HG03575 (cell line): ENCODE results near the gene TMEM135.

Experiments used
- ATAC-seq: cut with Tn5 transposase; IDR thresholded peaks from one replicate; pipeline ENCODE4 v1.9.1; 2021; ENCODE audit not compliant: unreplicated experiment, insufficient number of reproducible peaks, low FRiP score; ENCODE audit errors: extremely low read depth

TMEM135 gene

DNA sequence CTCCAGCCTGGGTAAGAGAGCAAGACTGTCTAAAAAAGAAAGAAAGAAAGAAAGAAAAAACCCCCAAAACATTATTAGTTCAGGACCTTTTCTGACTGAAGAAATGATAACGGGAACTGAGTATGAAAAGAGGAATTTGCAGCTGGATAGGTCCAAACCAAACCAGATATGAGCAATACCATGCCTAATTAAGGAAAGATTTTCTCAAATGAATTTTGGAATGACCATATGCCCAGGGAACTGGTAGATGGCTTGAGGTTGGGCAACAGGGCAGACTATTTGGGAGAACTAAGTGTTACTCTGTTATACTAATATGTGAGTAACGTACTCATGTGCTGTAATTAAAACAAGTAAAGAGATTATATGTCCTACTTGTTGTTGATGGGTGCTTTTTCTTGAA is 186.1 kb downstream of the TMEM135 start:
- ATAC-seq = no peak

DNA sequence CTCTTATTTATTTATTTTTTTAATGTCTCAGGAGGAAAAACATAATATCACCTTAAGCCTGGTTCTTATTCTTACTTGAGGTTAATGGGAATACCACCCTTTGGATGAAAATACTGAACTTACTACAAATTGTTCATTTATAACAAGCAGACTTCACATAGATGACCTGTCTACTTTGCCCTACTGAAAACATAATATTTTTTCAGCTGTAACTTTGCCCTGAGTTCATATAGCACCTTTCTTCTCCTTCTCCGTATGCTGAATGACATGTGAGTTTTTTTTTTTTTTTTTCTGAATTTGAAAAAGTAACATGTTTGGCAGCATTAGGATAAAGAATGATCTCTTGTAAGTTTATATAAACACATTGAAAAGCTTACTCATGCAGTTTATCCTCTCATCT is 186.8 kb downstream of the TMEM135 start:
- no peak for ATAC-seq

DNA sequence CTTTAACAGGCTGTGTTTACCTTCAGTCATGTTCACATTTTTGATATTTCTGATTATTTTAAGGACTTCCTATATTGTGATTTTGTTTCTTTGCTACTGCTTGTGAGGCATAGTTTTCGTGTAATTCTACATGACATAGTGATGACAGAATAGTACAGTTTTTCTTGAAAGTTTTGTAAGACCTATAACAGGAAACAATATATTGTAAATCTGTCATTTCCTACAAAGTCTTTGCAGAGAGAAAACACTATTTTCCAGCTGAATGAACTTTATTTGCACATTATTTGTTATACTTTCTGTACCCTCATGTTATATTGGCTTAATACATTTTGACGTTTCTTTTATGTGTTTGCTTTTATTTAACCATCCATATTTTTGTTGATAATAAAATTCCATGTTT is 191.1 kb downstream of the TMEM135 start:
- ATAC-seq = no peak

DNA sequence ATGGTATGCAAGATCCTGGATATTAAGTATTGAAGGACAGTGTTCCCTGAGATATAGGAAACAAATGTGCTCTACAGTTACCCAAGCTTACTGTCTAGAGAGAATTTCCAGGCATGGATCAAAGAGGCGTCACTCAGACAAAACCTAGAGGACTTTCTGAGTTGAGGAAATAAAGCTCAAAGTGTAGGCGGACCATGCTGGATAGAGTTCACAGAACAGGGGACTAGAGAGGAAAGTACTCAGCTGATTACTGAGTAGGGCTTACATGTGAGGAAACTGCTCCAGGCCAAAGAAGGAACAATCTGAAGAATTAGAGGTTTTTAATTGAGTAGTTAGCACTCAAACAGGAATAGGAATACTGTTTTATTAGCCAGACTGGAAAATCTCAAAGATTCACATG is 193.3 kb downstream of the TMEM135 start:
- no peak for ATAC-seq

DNA sequence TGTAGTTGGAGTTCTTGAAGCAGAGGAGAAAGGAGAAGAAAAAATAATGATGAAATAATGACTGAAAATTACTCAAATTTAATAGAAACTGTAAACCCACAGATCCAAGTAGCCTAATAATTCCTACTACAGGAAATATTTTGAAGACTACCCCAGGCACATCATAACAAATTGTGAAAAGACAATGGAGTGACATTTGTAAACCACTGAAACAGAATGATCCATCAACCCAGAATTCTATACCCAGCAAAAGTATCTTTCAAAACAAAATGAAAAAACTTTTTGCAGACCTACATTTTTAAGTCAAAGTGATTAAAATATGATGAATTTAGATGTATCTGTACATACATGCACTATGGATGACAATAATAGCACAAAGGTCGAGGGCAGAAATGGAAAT is 194.6 kb downstream of the TMEM135 start:
- no peak for ATAC-seq

DNA sequence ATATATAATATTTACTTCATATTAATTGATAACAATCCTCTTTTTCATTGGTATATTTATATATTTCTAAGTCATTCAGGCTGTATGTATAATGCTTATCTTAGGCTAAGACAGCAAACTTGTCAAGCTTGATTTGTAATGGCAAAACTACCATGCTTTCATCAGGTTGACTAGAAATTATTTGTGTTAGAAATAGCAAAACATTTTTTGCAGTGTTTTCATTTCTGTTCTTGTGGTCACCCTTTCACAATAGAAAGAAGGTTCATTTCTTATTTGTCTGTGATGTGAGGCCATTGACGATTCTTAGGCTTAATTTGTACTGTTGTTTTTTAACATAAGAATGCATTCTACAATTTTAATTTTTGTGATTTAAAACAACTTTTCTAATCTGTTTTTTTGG is 197.6 kb downstream of the TMEM135 start:
- no peak for ATAC-seq

DNA sequence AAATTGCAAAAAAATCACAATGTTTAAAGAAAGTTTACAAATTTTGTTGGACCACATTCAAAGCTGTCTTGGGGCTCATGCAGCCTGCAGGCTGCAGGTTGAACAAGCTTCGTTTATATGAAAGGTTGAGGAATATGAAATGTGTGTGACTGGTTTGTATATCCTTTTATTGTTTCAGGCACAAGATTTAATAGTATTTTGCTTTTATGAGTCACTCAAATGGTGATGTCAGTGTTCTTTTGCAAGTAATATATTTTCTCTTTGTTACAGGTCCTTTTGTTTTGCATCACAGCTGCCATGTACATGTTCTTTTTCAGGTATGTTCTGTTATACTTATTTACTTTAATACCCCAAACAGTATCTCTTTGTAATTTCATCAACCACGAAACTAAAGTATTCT is 198.6 kb downstream of the TMEM135 start:
- ATAC-seq = no peak

DNA sequence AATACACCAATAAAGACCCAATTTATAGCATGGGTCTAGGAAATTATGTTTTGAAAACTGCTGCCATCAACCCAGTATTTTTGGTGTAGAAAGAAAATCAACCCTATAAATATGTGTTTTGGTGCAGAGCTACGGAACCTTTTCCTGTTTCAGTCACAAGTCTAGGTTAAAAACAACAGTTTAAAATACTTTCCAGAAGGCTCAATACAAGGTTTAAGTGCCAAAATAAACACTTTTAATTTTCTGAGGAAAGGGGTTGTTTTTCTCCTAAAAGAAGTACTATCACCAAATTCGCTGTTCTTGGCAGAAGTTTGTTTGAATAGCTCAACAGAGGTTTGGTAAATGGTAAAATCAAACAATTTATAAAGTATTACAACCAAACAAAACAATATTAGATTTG is 201.3 kb downstream of the TMEM135 start:
- ATAC-seq = no peak

DNA sequence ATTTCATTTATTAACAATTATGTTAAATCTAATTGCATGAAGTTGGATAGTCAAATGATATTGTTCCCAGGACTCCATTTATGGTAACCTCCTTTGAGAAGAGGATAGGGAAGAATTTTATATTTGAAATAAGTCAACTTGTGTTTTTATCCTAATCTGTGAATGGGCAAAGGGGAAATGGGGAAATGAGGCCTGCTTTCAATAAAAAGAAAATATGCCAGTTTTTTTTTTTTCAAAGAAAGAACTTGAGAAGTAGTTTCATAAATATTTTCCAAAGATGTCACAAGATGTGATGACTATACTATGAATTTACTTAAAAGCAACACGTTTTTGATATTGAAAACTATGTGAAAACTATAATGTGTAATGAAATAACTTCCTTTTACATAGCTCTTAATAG is 201.8 kb downstream of the TMEM135 start:
- no peak for ATAC-seq

DNA sequence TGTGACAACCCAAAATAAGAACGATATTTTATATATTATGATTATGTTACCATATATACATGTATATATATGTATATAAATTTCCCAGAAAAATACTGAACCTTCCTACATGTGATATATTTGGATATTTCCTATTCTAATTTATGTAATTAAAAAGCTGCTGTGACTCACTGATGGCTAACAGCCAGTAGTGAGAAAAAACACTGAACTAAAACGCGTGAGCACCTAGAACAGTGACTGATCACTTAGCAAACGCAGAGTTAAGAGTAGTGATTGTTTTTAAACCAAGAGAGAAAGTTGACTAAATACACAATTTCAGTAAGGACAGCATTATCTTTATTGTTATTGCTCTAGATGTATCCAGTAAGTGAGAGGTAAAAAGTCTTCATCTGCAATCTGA is 213.8 kb downstream of the TMEM135 start:
- ATAC-seq = no peak

DNA sequence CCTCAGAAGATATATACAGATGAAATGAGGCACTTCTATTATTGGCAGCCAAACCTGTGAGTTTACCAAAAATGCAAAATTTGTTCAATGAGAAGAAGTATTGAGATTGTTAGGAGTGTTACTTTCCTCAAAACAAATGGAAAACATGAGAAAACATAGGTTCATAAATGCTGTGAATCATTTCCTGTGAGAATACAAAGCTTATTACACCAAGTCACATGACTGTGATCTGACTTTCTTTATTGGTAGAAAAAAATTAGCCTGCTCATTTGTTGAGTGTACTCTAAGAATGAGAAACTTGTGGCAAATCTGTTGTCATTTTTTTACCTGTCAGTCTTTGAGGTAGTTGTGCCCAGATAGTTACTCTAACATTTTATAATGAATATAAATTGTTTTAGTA is 215.1 kb downstream of the TMEM135 start:
- ATAC-seq = no peak

DNA sequence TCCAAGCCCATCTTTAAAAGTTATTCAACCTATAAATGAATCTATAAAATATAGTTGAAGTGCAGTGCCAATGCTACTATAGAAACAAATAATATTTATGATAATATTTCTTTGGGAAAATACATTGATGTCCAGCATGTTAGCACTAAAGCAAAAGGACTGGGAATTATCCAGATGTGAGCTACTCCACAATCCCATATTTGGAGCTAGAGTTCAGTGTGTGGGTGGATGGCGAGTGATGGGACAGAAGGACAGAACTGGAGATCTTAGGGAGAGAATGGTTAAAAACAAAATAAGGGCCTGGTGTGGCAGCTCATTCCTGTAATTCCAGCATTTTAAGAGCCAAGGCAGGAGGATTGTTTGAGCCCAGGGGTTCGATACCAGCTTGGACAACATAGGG is 216.8 kb downstream of the TMEM135 start:
- no peak for ATAC-seq

DNA sequence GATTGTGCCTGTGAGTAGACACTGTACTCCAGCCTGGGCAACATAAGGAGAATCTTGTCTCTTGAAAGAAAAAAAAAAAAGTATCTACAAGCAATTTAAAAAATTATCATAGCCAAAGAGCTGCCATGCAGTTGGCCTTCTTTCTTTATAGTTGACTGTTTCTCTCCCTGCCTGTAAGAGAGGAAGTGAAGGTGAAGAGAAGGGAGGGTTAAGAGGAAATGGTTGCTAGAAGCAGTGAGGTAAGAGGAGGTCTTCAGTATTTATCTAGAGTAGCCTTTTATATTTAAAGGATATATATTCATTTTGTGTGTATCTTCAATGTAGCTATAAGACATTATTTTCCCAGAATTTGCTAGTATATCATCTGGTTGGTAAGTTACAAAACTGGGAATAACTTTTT is 217.9 kb downstream of the TMEM135 start:
- no peak for ATAC-seq

DNA sequence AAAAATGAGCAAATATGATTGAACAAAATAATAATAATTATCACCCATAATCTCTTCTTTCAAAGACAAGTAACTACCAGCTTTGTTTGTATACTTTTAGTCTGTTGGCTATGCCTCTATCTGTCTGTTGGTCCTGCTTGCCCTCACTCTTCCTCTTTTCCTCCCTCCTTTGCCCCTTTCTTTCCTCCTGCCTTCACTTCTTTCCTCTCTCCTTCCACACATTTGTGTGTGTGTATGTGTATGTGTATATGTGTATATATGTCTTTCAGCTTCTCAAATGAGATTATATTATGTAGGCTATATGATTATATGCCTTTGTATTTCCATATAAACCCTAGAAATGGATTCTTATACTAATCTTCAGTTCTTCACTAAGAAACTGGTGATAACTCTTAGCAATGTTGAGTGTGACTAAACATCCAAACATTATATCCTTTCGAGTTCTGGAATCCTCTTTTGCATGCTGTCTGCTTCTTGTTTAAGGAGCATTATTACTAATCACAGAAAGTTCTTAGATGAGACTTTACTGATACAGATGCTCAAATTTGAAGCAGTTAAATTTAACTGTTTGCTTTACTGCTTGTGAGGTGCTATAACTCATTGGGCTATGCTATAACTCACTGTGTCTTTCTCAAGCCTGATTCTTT is 219.1 kb downstream of the TMEM135 start:
- no peak for ATAC-seq

DNA sequence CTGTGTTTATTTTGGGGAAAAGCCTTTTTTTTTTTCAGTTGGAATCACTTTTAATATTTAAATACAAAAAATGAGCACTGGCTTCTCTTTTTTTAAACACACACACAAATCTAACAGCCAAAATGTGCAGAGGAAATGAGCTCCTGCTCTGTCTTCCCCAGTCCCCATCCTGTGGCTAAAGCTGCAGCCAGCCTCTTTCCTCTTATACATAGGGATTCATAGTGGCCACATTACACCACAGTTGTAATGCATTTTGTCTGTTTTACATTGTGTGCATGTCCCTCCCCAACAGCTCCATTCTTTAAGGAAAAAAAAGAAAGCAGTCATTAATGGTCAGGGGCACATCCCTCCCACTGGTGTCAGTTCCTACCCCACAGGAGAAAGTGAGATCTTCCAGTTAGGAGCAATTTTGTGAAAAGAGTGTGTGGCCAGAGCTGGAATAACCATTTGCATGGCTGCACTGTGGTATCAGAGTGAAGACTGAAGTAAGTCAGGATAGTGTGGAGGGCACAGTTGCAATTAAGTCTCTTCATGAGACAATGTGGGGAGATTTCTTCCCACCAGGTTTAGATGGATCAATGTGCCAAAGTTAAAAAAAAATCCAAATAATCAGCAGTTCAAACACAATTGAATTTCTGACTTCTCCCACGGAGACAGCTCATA is 220.6 kb downstream of the TMEM135 start:
- no peak for ATAC-seq

DNA sequence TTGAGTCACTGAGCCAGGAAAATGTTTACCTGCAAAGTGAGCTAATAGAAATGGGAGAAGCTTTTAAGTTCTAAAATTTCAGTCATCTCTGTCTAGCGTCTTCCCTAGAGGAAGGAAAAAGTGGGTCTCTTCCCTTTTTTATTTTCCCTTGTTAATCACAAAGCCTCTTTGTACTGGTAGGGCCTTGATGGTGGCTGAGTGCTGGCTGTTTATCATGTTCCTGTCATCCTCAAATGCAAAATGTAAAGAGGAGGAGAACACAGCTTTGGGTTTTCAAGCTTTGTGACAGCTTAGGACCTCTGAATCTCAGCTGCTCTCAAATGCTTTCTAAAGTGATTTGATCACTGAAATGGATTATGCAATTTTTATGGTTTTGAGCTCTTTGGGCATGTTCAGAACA is 222.0 kb downstream of the TMEM135 start:
- no peak for ATAC-seq

DNA sequence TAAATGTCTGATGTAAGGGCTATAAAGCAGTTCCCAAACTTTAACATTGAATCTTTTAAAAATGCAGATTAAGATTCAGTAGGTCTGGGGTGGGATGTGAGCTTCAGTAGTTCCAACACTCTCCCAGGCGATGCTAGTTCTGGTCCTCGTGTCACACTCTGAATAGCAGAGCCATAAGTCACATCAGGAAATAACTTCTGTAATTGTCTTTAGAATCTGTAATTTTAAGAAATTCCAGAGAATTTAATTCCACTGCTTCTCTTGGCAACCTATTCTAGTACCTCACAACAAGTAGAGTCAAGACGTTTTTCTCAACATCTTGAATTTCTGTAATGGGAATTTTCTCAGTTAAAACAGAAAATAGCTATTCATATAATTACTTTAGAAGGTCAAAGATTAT is 223.1 kb downstream of the TMEM135 start:
- ATAC-seq = no peak

DNA sequence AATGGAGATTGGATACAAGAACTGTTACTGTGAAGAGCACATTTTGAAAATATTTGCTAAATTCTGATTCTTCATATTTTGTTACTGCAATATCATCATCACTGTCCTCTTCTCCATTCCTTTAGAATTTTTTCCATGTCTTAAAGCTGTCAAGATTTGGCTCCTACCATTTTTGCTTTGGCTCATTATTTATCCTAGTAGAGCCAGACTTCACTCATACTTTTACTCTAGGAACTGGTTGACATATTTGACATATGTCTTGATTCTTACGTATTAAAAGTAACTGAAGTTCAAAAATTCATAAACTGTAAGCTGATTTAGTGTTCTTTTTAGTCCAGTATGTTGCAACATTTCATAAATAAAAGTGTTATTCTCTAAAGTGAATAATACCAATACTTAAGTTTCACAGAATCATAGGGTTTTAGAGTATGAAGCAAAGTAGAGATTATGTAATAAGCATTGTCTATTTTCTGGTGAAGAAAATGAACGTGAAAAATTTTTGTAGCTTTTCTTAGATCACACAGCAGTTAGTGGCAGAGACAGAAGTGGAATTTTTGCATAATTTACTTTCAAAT is 225.6 kb downstream of the TMEM135 start:
- ATAC-seq = no peak

DNA sequence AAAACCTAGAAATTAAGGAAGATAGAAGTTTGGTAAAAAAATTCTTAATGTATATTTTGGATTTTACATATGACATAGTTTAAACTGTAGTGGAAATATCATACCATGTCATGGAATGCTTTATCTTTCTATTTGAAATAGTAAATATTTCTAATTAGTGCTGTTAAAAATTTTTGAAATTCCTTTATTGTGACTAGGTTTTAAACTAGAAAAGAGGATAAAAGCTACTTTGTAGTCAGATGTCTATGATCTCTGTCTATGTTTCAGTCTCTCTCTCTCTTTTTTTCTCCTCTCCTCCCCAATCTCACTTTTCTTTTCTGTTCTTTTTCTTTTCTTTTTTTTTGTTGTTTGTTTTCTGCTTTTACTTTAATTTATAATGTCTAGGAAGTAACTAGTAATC is 226.2 kb downstream of the TMEM135 start:
- no peak for ATAC-seq

DNA sequence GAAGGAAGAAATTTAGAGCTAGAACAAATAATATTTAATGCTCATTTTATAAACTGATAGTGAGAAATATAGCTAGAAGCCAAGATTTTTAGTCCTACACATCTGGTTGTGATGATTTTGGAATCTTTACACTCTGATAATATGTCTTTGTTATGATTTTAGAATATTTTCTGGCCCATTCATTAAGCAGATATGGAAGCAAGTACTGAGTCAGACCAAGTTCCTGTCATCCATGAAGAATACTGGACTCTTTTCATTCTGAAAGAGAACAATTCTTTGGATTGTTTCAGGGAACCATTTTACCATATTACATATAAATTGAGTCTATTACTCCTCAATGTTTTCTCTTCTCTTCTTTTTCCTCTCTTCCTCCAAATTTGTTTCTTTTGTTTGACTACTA is 227.4 kb downstream of the TMEM135 start:
- ATAC-seq = no peak

DNA sequence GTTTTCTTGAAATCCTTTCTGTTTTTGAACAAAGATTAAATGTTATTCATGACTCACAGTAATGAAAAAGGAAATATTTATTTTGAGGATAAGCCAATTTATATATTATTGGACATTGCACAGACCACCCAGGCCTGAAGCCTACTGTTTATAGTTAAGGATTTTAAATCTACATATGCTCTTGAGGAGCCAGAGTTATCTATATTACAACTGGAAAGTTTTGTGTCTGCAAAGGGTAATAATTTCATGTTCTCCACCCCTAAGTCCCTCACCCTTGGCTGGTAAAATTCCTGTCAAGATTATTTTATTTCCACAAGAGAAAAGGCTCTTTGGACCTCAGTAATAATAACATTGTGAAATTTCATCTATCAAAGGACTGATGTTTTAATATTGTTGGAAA is 228.2 kb downstream of the TMEM135 start:
- no peak for ATAC-seq
